Smooth muscle cell (in vitro differentiated cells): ENCODE measurements around the gene SCEL. TPM values are rescaled to one million over a fixed set of nuclear protein-coding genes. Genes with fewer than 3 reads are reported as not detected.

Experiments used
- DNase-seq: peaks from one replicate; lab custom pipeline; 2025; ENCODE audit not compliant: unreplicated experiment; lab: John Stamatoyannopoulos, UW
- H2AFZ ChIP-seq: fragments of 200-600 bp; sonication (generic); 2 replicates; pipeline ENCODE4 v1.6.0; 2016; ENCODE audit warnings: antibody characterized with exemption, low read depth, mild to moderate bottlenecking
- H3F3A ChIP-seq: fragments of 200-600 bp; sonication (generic); 2 replicates; pipeline ENCODE4 v1.6.0; 2017; ENCODE audit warnings: antibody characterized with exemption, low read depth
- H3K27ac ChIP-seq: fragments of 200-600 bp; sonication (generic); 2 replicates; pipeline ENCODE4 v1.5.1; 2016; ENCODE audit warnings: low read depth, mild to moderate bottlenecking
- H3K27me3 ChIP-seq: fragments of 200-600 bp; sonication (generic); 2 replicates; pipeline ENCODE4 v1.6.1; 2016; ENCODE audit warnings: low read depth, mild to moderate bottlenecking
- H3K36me3 ChIP-seq: fragments of 200-600 bp; sonication (generic); 2 replicates; pipeline ENCODE4 v1.5.1; 2016; ENCODE audit warnings: low read depth
- H3K4me1 ChIP-seq: fragments of 200-600 bp; sonication (generic); 2 replicates; pipeline ENCODE4 v1.5.1; 2016; ENCODE audit warnings: low read depth
- H3K4me2 ChIP-seq: fragments of 200-600 bp; sonication (generic); 2 replicates; pipeline ENCODE4 v1.6.0; 2016; ENCODE audit warnings: mild to moderate bottlenecking
- H3K4me3 ChIP-seq: fragments of 200-600 bp; sonication (generic); 2 replicates; pipeline ENCODE4 v1.5.1; 2016; ENCODE audit warnings: mild to moderate bottlenecking
- H3K79me2 ChIP-seq: fragments of 200-600 bp; sonication (generic); 2 replicates; pipeline ENCODE4 v1.6.0; 2016; ENCODE audit warnings: low read depth, mild to moderate bottlenecking
- H3K9ac ChIP-seq: fragments of 200-600 bp; sonication (generic); 2 replicates; pipeline ENCODE4 v1.6.0; 2016; ENCODE audit warnings: low read depth
- H3K9me3 ChIP-seq: fragments of 200-600 bp; sonication (generic); replicated peaks from 2 replicates; pipeline ENCODE4 v1.5.1; 2016; ENCODE audit warnings: low read depth
- H4K20me1 ChIP-seq: fragments of 200-600 bp; sonication (generic); 2 replicates; pipeline ENCODE4 v1.6.0; 2016; ENCODE audit warnings: low read depth
- WGBS: methylation state at CpG from one replicate; pipeline ENCODE4 v1.1.7; 2016; ENCODE audit warnings: low lambda C conversion rate; 5-methylcytosine and 5-hydroxymethylcytosine counted together
- polyA plus RNA-seq: library from polyadenylated mRNA; unstranded; fragments of >200 nt; fragmentation: Nextera tagmentation; extraction: Ambion mirVana; gene quantifications from 2 replicates; pipeline ENCODE4 v1.2.1, GENCODE V29; 2016
- total RNA-seq: library from RNA; depleted of rRNA; stranded (reverse); fragments of >200 nt; gene quantifications from 2 replicates; pipeline ENCODE4 v1.2.3, GENCODE V29; 2014
- TF ChIP-seq, protein P1 (sequence below): fragments of 200-600 bp; sonication (generic); IDR thresholded peaks from 2 replicates; pipeline ENCODE4 v1.5.1; 2017; ENCODE audit warnings: borderline replicate concordance, mild to moderate bottlenecking, antibody characterized with exemption; ENCODE audit not compliant: insufficient read depth, poor library complexity, severe bottlenecking

SCEL gene
- total and polyA plus RNA-seq, 2 experiments from 2014 or later: 0.55 to 4.3 TPM

DNA sequence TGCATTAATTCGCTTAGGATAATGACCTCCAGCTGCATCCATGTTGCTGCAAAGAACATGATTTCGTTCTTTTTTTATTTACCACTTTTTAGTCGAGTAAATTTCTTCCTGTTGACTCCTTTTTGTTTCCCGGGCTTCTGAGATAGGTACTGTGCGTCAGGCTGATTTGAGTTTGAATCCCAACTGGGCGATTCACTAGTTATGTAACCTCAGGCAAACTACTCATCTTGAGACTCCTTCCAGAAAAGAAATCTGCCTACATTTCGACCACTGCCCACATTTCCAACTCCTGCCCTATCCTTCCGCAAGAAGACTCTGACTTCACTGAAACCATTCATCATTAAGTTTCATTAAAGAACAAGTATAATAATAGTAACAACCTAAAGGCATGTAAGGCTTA is 8.2 kb downstream of the SCEL start:
- Histone ChIP-seq H3K27ac (no peak overlapping the region), H3F3A (no peaks in the 10 kb centered on the region), H3K79me2 (no peaks in the 10 kb centered on the region), H3K36me3 (no peaks in the 10 kb centered on the region), H3K9me3 (no peaks in the 10 kb centered on the region), H3K4me3 (no peak overlapping the region), H4K20me1 (no peaks in the 10 kb centered on the region), H3K27me3 (no peaks in the 10 kb centered on the region), H3K9ac (no peak overlapping the region), H2AFZ (no peak overlapping the region), H3K4me2 (no peak overlapping the region), H3K4me1 (no peaks in the 10 kb centered on the region)
- TF ChIP-seq, protein P1, sequence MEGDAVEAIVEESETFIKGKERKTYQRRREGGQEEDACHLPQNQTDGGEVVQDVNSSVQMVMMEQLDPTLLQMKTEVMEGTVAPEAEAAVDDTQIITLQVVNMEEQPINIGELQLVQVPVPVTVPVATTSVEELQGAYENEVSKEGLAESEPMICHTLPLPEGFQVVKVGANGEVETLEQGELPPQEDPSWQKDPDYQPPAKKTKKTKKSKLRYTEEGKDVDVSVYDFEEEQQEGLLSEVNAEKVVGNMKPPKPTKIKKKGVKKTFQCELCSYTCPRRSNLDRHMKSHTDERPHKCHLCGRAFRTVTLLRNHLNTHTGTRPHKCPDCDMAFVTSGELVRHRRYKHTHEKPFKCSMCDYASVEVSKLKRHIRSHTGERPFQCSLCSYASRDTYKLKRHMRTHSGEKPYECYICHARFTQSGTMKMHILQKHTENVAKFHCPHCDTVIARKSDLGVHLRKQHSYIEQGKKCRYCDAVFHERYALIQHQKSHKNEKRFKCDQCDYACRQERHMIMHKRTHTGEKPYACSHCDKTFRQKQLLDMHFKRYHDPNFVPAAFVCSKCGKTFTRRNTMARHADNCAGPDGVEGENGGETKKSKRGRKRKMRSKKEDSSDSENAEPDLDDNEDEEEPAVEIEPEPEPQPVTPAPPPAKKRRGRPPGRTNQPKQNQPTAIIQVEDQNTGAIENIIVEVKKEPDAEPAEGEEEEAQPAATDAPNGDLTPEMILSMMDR: no peak
- no peak for DNase-seq
- 95% methylated on average over 8 of the region's 8 CpGs for WGBS

DNA sequence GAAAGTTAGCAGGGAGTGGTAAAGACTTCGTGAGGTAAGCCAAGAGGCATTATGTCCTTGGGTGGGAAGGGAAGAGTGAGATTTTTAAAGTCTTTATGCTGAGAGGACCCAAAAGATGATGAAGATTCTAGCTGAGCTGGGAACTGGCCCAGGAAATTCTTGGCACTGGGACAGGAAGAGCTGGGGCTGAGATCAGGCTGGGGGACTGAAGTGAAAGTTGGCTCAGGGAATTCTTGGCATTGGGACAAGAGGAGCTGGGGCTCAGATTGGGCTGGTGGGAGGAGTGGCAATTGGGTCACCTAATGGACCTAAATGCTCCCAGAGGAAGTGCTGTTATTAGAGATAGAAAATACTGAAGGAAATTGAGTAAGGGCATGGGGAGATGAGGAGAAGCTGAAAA is 8.8 kb downstream of the SCEL start:
- no peaks in the 10 kb centered on the region for H4K20me1 ChIP-seq
- DNase-seq: no peak
- 85% methylated on average over 1 of the region's 1 CpG for WGBS

DNA sequence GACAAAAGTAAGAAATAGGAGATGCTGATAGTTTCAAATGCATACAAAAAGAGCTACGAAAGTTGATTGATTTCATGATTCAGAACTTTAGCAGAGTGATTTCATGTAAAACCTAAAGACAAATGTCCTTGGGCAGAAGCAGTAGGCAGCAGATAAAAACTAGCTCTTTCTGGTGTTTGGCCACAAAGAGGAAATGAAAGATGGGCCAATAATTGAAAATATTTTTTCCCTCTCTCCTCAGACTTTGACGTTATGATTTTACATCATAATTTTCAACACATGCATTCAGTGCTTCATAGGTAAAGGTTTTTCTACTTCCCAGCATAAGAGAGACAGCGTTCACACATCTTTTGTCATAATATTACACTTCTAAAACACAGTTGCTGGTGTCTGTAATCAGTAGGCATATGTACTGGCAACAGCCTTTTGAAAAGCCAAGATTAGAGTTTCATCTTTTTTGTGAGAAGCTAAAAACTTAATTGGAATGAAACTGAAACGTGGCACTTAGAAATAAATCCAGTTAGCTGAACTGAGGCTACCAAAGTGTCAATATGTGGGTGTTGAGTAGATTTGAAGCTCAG is 9.3 kb downstream of the SCEL start:
- H4K20me1 ChIP-seq: no peaks in the 10 kb centered on the region
- DNase-seq: no peak
- H2AFZ ChIP-seq: no peak overlapping the region
- no peaks in the 10 kb centered on the region for H3K36me3 ChIP-seq
- TF ChIP-seq, protein P1: no peak
- H3K4me1 ChIP-seq: no peaks in the 10 kb centered on the region
- no peaks in the 10 kb centered on the region for H3K9me3 ChIP-seq
- no peak overlapping the region for H3K9ac ChIP-seq
- H3K27me3 ChIP-seq: no peaks in the 10 kb centered on the region
- H3K4me3 ChIP-seq: no peak overlapping the region
- 89% methylated on average over 4 of the region's 4 CpGs for WGBS
- H3F3A ChIP-seq: no peaks in the 10 kb centered on the region
- no peaks in the 10 kb centered on the region for H3K79me2 ChIP-seq
- no peak overlapping the region for H3K4me2 ChIP-seq
- H3K27ac ChIP-seq: no peak overlapping the region

More for the DNA sequence above, 8.8 kb downstream of the SCEL start:
- Histone ChIP-seq H3K9ac (no peak overlapping the region), H3K27ac (no peak overlapping the region), H3K36me3 (no peaks in the 10 kb centered on the region), H3K27me3 (no peaks in the 10 kb centered on the region), H3K79me2 (no peaks in the 10 kb centered on the region), H3K4me2 (no peak overlapping the region), H2AFZ (no peak overlapping the region), H3F3A (no peaks in the 10 kb centered on the region), H3K9me3 (no peaks in the 10 kb centered on the region), H3K4me3 (no peak overlapping the region), H3K4me1 (no peaks in the 10 kb centered on the region)
- TF ChIP-seq, protein P1: no peak
